ENCODE measurements around the gene PHEX. TPM values are rescaled to one million over a fixed set of nuclear protein-coding genes. Genes with fewer than 3 reads are reported as not detected.

PHEX gene
- total RNA-seq, 1 donor from 2014 or later = 4.2 TPM

- Histone ChIP-seq H3K36me3 (ENCODE audit: control insufficient read depth in 3 of 3, insufficient read depth in 3 of 3, low read length in 3 of 3) (no peaks in the 10 kb centered on the region), H3K9ac (ENCODE audit: low read depth in 1 of 3, low read length in 3 of 3) (no peak overlapping the region), H3K9me3 (ENCODE audit: control insufficient read depth in 3 of 3, low read length in 3 of 3) (no peaks in the 10 kb centered on the region), H3K27ac (ENCODE audit: low read depth, low read length) (no peak overlapping the region), H3K27me3 (ENCODE audit: control insufficient read depth in 3 of 3, insufficient read depth in 3 of 3, low read length in 3 of 3) (no peaks in the 10 kb centered on the region), H3K4me3 (ENCODE audit: low read length in 3 of 3) (no peak overlapping the region), H3K4me1 (ENCODE audit: control insufficient read depth in 3 of 3, insufficient read depth in 3 of 3, low read length in 3 of 3) (no peaks in the 10 kb centered on the region)
Observed at GRCh38 chrX:22163326-22163725, 131.2 kb downstream of the PHEX start.

DNA sequence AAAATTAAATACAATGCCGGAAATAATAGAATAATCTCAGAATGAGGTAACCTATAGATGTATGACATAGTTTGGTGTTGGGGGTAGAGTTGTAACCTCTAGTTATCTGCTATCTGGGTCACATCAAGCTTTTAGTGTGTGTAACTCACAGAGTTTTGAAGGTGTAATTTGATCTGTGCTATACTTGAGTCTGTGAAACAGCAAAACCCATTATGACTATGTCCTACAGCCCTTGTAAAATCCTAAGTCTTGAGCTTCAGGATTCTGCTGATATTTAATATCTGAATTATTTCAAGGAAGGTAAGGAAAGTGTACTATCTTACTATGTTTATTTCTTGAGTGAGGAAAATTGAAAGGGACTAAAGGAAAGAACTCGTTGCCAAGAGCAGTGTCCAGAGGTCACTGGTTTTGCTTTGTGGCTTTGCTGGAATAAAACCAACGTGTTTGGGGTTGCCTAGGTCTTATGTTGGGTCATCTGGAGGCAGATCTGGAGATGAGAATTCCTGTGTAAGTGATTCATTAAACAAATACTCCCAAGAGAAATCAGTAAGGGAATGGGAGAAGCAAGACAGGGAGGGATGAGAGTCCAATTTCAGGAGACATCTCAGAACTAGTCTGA is 132.8 kb downstream of the PHEX start:
- Histone ChIP-seq H3K36me3 (ENCODE audit: control insufficient read depth in 3 of 3, insufficient read depth in 3 of 3, low read length in 3 of 3) (no peaks in the 10 kb centered on the region), H3K4me1 (ENCODE audit: control insufficient read depth in 3 of 3, insufficient read depth in 3 of 3, low read length in 3 of 3) (no peaks in the 10 kb centered on the region), H3K9me3 (ENCODE audit: control insufficient read depth in 3 of 3, low read length in 3 of 3) (no peaks in the 10 kb centered on the region), H3K9ac (ENCODE audit: low read depth in 1 of 3, low read length in 3 of 3) (no peak overlapping the region), H3K27ac (ENCODE audit: low read depth, low read length) (no peak overlapping the region), H3K4me3 (ENCODE audit: low read length in 3 of 3) (no peak overlapping the region), H3K27me3 (ENCODE audit: control insufficient read depth in 3 of 3, insufficient read depth in 3 of 3, low read length in 3 of 3) (no peaks in the 10 kb centered on the region)

- Histone ChIP-seq H3K4me1 (ENCODE audit: control insufficient read depth in 3 of 3, insufficient read depth in 3 of 3, low read length in 3 of 3) (no peaks in the 10 kb centered on the region), H3K9me3 (ENCODE audit: control insufficient read depth in 3 of 3, low read length in 3 of 3) (no peaks in the 10 kb centered on the region), H3K36me3 (ENCODE audit: control insufficient read depth in 3 of 3, insufficient read depth in 3 of 3, low read length in 3 of 3) (no peaks in the 10 kb centered on the region), H3K9ac (ENCODE audit: low read depth in 1 of 3, low read length in 3 of 3) (no peak overlapping the region), H3K27me3 (ENCODE audit: control insufficient read depth in 3 of 3, insufficient read depth in 3 of 3, low read length in 3 of 3) (no peaks in the 10 kb centered on the region), H3K4me3 (ENCODE audit: low read length in 3 of 3) (no peak overlapping the region), H3K27ac (ENCODE audit: low read depth, low read length) (no peak overlapping the region)
Observed at GRCh38 chrX:22165732-22166457, 133.8 kb downstream of the PHEX start.

GRCh38 chrX:22171287-22172060 is 139.3 kb downstream of the PHEX start:
- Histone ChIP-seq H3K27ac (ENCODE audit: low read depth, low read length) (no peak overlapping the region), H3K9ac (ENCODE audit: low read depth in 1 of 3, low read length in 3 of 3) (no peak overlapping the region), H3K4me1 (ENCODE audit: control insufficient read depth in 3 of 3, insufficient read depth in 3 of 3, low read length in 3 of 3) (no peaks in the 10 kb centered on the region), H3K9me3 (ENCODE audit: control insufficient read depth in 3 of 3, low read length in 3 of 3) (no peaks in the 10 kb centered on the region), H3K27me3 (ENCODE audit: control insufficient read depth in 3 of 3, insufficient read depth in 3 of 3, low read length in 3 of 3) (peaks cover 0 to 2% (median 0%) of the 10 kb centered on the region in 3 donors), H3K4me3 (ENCODE audit: low read length in 3 of 3) (no peak overlapping the region), H3K36me3 (ENCODE audit: control insufficient read depth in 3 of 3, insufficient read depth in 3 of 3, low read length in 3 of 3) (no peaks in the 10 kb centered on the region)

DNA sequence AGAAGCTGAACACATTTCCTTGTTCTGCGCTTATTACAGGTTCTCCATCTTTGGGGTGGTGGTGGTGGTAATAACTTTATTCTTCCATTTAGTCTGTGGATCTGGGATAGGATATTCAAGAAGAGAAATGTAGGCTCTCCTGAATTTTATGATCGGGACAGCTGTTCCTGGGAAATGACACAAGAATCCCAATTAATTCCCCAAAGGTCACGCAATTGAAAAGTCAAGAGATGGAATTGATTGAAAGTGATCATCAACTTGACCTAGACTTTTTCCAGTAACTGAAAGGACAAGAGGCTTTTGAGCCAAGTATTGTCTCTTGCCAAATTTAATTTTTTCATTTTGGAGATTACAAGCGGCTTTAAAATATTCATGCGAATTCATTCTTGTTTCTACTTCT is 141.8 kb downstream of the PHEX start:
- H3K27ac ChIP-seq (ENCODE audit: low read depth, low read length) = no peak overlapping the region
- peaks cover 0 to 2% (median 0%) of the 10 kb centered on the region in 3 donors for H3K27me3 ChIP-seq (ENCODE audit: control insufficient read depth in 3 of 3, insufficient read depth in 3 of 3, low read length in 3 of 3)

GRCh38 chrX:22177950-22178515 is 145.9 kb downstream of the PHEX start:
- peaks cover 0 to 2% (median 0%) of the 10 kb centered on the region in 3 donors for H3K27me3 ChIP-seq (ENCODE audit: control insufficient read depth in 3 of 3, insufficient read depth in 3 of 3, low read length in 3 of 3)
- H3K4me1 ChIP-seq (ENCODE audit: control insufficient read depth in 3 of 3, insufficient read depth in 3 of 3, low read length in 3 of 3) = no peaks in the 10 kb centered on the region
- no peaks in the 10 kb centered on the region for H3K9me3 ChIP-seq (ENCODE audit: control insufficient read depth in 3 of 3, low read length in 3 of 3)
- H3K9ac ChIP-seq (ENCODE audit: low read depth in 1 of 3, low read length in 3 of 3) = no peak overlapping the region
- H3K36me3 ChIP-seq (ENCODE audit: control insufficient read depth in 3 of 3, insufficient read depth in 3 of 3, low read length in 3 of 3) = no peaks in the 10 kb centered on the region
- no peak overlapping the region for H3K4me3 ChIP-seq (ENCODE audit: low read length in 3 of 3)
- no peak overlapping the region for H3K27ac ChIP-seq (ENCODE audit: low read depth, low read length)

More for the DNA sequence above, 141.8 kb downstream of the PHEX start:
- Histone ChIP-seq H3K36me3 (ENCODE audit: control insufficient read depth in 3 of 3, insufficient read depth in 3 of 3, low read length in 3 of 3) (no peaks in the 10 kb centered on the region), H3K9ac (ENCODE audit: low read depth in 1 of 3, low read length in 3 of 3) (no peak overlapping the region), H3K4me3 (ENCODE audit: low read length in 3 of 3) (no peak overlapping the region), H3K4me1 (ENCODE audit: control insufficient read depth in 3 of 3, insufficient read depth in 3 of 3, low read length in 3 of 3) (no peaks in the 10 kb centered on the region), H3K9me3 (ENCODE audit: control insufficient read depth in 3 of 3, low read length in 3 of 3) (no peaks in the 10 kb centered on the region)

- H3K36me3 ChIP-seq (ENCODE audit: control insufficient read depth in 3 of 3, insufficient read depth in 3 of 3, low read length in 3 of 3) = no peaks in the 10 kb centered on the region
- no peak overlapping the region for H3K4me3 ChIP-seq (ENCODE audit: low read length in 3 of 3)
- no peak overlapping the region for H3K27ac ChIP-seq (ENCODE audit: low read depth, low read length)
Observed at GRCh38 chrX:22184096-22184495, 152.0 kb downstream of the PHEX start.

DNA sequence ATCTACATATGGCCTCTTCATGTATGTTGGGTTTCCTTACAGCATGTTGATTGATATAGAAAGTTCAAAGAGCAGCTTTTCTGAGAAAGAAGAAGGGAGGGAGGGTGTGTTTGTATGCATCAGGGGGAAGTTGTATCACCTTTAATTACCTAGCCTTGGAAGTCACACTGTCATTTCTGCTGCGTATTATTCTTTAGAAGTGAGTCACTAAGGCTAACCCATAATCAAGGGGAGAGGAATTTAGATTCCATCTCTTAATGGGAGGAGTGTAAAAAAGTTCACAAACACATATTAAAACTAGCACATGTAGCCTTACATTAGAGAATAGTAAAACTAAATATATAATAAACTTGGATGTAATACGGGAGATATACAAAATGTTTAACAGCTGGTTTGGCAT is 154.0 kb downstream of the PHEX start:
- Histone ChIP-seq H3K4me1 (ENCODE audit: control insufficient read depth in 3 of 3, insufficient read depth in 3 of 3, low read length in 3 of 3) (no peaks in the 10 kb centered on the region), H3K9ac (ENCODE audit: low read depth in 1 of 3, low read length in 3 of 3) (no peak overlapping the region), H3K27ac (ENCODE audit: low read depth, low read length) (no peak overlapping the region), H3K36me3 (ENCODE audit: control insufficient read depth in 3 of 3, insufficient read depth in 3 of 3, low read length in 3 of 3) (no peaks in the 10 kb centered on the region), H3K4me3 (ENCODE audit: low read length in 3 of 3) (no peak overlapping the region), H3K27me3 (ENCODE audit: control insufficient read depth in 3 of 3, insufficient read depth in 3 of 3, low read length in 3 of 3) (no peaks in the 10 kb centered on the region), H3K9me3 (ENCODE audit: control insufficient read depth in 3 of 3, low read length in 3 of 3) (no peaks in the 10 kb centered on the region)

More at GRCh38 chrX:22184096-22184495, 152.0 kb downstream of the PHEX start:
- no peaks in the 10 kb centered on the region for H3K9me3 ChIP-seq (ENCODE audit: control insufficient read depth in 3 of 3, low read length in 3 of 3)
- H3K4me1 ChIP-seq (ENCODE audit: control insufficient read depth in 3 of 3, insufficient read depth in 3 of 3, low read length in 3 of 3) = no peaks in the 10 kb centered on the region
- H3K9ac ChIP-seq (ENCODE audit: low read depth in 1 of 3, low read length in 3 of 3) = no peak overlapping the region
- H3K27me3 ChIP-seq (ENCODE audit: control insufficient read depth in 3 of 3, insufficient read depth in 3 of 3, low read length in 3 of 3) = no peaks in the 10 kb centered on the region

DNA sequence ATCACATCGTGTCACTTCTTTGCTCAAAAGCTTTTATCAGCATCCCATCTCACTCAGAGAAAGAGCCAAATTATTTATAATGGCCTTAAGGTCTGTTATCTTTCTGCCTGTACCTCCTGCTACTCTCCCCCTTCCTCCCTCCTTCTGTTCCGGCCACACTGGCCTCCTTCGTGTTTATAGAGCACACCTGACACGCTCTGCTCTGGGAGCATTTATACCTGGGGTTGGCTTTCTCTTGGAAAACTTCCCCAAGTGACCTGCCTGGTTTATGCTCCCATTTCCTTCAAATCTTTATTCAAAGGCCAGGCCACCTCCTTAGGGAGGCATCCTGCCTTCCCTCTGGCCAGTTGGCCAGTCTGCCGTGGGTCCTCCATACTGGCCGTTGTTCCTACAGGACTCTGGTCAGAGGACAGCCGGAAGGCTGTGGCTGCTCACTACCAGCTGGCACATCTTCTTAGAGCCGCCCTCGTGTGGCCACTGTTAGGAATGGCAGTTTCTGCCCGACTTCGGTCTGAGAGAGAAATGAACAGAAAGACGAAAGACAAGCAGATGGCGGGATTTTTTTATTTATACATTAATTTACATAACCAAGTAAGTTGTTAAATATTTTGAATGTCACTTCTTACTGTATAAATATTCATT is 160.4 kb downstream of the PHEX start:
- Histone ChIP-seq H3K4me3 (ENCODE audit: low read length in 3 of 3) (no peak overlapping the region), H3K4me1 (ENCODE audit: control insufficient read depth in 3 of 3, insufficient read depth in 3 of 3, low read length in 3 of 3) (no peaks in the 10 kb centered on the region), H3K36me3 (ENCODE audit: control insufficient read depth in 3 of 3, insufficient read depth in 3 of 3, low read length in 3 of 3) (no peaks in the 10 kb centered on the region), H3K9ac (ENCODE audit: low read depth in 1 of 3, low read length in 3 of 3) (no peak overlapping the region), H3K27ac (ENCODE audit: low read depth, low read length) (no peak overlapping the region), H3K9me3 (ENCODE audit: control insufficient read depth in 3 of 3, low read length in 3 of 3) (no peaks in the 10 kb centered on the region), H3K27me3 (ENCODE audit: control insufficient read depth in 3 of 3, insufficient read depth in 3 of 3, low read length in 3 of 3) (no peaks in the 10 kb centered on the region)

All from skeletal muscle tissue (tissue), 4 donors.